ENCODE data around the gene RAB39B. TPM values are rescaled to one million over a fixed set of nuclear protein-coding genes. Genes with fewer than 3 reads are reported as not detected.
"Not testable (repeated sequence)": the region's sequence is repeated elsewhere in the genome, so short reads cannot be mapped to it uniquely, and the experiment has no call there.

Gene RAB39B
- total and polyA plus RNA-seq, 12 donors: 0.18 to 5.7 (median 0.86) TPM

DNA sequence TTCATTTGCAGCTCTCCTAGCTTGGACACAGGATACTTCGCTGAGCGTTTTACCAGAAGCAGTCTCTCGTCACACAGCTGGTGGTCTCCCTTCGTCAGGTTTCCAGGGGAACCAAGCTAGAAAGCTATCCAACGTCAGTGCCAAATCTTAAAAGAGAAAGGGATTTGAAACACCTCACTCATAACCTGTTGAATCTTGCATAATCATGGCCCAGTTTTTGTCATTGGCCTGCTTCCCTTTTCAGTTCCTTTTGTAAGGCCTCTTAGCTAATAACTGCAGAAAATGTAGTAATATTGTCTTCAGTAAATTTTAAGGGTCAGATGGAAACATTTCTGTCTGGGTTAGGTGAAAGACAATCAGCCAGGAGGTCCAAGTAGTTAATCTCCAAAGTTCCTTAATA, 22.0 kb downstream of the RAB39B start:
- no peaks in the 10 kb centered on the region for H3K4me1 ChIP-seq (replicated peaks in 1 of 2)
- 62 to 83% (median 72%) methylated on average over 5 of the region's 5 CpGs for WGBS, 4 donors
- intact Hi-C loops (cut with DNase I): no loop called here
- H3K27ac ChIP-seq: no peak overlapping the region
- H3K9me3 ChIP-seq (replicated peaks in 1 of 3): no peaks in the 10 kb centered on the region
- no peaks in the 10 kb centered on the region for H3K27me3 ChIP-seq
- no peak for DNase-seq
- TF ChIP-seq POLR2A (IDR thresholded peaks at IDR 0.05) (no peak), CTCF (IDR thresholded peaks at IDR 0.05) (no peak)
- H3K4me3 ChIP-seq: no peak overlapping the region
- peaks cover 0 to 3% of the 10 kb centered on the region in 2 donors for H3K36me3 ChIP-seq (replicated peaks in 1 of 2)

DNA sequence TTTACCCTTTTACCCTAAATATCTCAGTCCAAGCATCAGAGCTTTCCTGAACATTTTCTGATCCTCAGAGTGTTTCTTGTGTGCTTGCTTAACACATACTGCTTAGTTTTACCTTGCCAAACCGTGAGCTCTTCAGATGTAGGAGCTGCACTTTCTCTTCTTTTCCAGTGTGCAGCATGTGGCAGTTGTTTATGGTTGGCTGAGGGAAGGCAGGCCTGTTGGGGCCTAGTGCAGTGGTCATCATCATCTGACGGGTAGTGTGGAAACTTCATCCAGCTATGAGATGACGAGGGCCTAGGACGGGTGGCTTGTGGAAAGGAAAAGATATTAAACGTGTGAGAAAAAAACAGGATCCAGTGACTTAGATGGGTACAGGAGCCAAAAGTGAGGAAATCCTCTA, 26.6 kb downstream of the RAB39B start:
- H3K27me3 ChIP-seq: no peaks in the 10 kb centered on the region
- WGBS, 4 donors: 78 to 94% (median 86%) methylated on average over 5 of the region's 5 CpGs
- no peak overlapping the region for H3K4me3 ChIP-seq
- peaks cover 0 to 4% of the 10 kb centered on the region in 2 donors for H3K36me3 ChIP-seq (replicated peaks in 1 of 2)
- no peak overlapping the region for H3K27ac ChIP-seq
- TF ChIP-seq CTCF (IDR thresholded peaks at IDR 0.05) (no peak), POLR2A (IDR thresholded peaks at IDR 0.05) (no peak)
- H3K9me3 ChIP-seq (replicated peaks in 1 of 3): no peaks in the 10 kb centered on the region
- intact Hi-C loops (cut with DNase I): no loop called here
- no peaks in the 10 kb centered on the region for H3K4me1 ChIP-seq (replicated peaks in 1 of 2)
- DNase-seq: no peak

- Histone ChIP-seq H3K9me3 (replicated peaks in 1 of 3) (no peaks in the 10 kb centered on the region), H3K27ac (no peak overlapping the region), H3K27me3 (no peaks in the 10 kb centered on the region), H3K4me3 (no peak overlapping the region), H3K36me3 (replicated peaks in 1 of 2) (peaks cover 0 to 4% of the 10 kb centered on the region in 2 donors), H3K4me1 (replicated peaks in 1 of 2) (no peaks in the 10 kb centered on the region)
- DNase-seq: no peak
- intact Hi-C loops (cut with DNase I): no loop called here
- no peak for TF ChIP-seq POLR2A (IDR thresholded peaks at IDR 0.05)
Measured at GRCh38 chrX:155235891-155236290, 28.4 kb downstream of the RAB39B start.

- H3K9me3 ChIP-seq (replicated peaks in 1 of 3): no peaks in the 10 kb centered on the region
- no peaks in the 10 kb centered on the region for H3K27me3 ChIP-seq
- H3K27ac ChIP-seq: no peak overlapping the region
- H3K4me1 ChIP-seq (replicated peaks in 1 of 2): no peaks in the 10 kb centered on the region
- no peak overlapping the region for H3K4me3 ChIP-seq
- intact Hi-C loops (cut with DNase I): no loop called here
- no peak for DNase-seq
- TF ChIP-seq POLR2A (IDR thresholded peaks at IDR 0.05): no peak
- TF ChIP-seq CTCF (IDR thresholded peaks at IDR 0.05): no peak
- peaks cover 0 to 10% of the 10 kb centered on the region in 2 donors for H3K36me3 ChIP-seq (replicated peaks in 1 of 2)
Measured at GRCh38 chrX:155231163-155231562, 33.1 kb downstream of the RAB39B start.

- Histone ChIP-seq H3K27me3 (no peaks in the 10 kb centered on the region), H3K36me3 (replicated peaks in 1 of 2) (peaks cover 0 to 10% of the 10 kb centered on the region in 2 donors), H3K9me3 (replicated peaks in 1 of 3) (no peaks in the 10 kb centered on the region), H3K27ac (no peak overlapping the region), H3K4me3 (no peak overlapping the region), H3K4me1 (replicated peaks in 1 of 2) (no peaks in the 10 kb centered on the region)
- TF ChIP-seq CTCF (IDR thresholded peaks at IDR 0.05) (no peak), POLR2A (IDR thresholded peaks at IDR 0.05) (no peak)
- DNase-seq: no peak
- 73 to 97% (median 86%) methylated on average over 3 of the region's 3 CpGs for WGBS, 4 donors
- intact Hi-C loops (cut with DNase I): no loop called here
Measured at GRCh38 chrX:155225774-155226173, 38.5 kb downstream of the RAB39B start.

DNA sequence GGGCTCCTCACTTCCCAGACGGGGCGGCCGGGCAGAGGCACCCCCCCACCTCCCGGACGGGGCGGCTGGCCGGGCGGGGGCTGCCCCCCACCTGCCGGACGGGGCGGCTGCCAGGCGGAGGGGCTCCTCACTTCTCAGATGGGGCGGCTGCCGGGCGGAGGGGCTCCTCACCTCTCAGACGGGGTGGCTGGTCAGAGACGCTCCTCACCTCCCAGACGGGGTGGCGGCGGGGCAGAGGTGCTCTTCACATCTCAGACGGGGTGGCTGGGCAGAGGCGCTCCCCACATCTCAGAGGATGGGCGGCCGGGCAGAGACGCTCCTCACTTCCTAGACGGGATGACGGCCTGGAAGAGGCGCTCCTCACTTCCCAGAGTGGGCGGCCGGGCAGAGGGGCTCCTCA, 40.5 kb downstream of the RAB39B start:
- H3K27me3 ChIP-seq; H3K4me3 ChIP-seq; H3K4me1 ChIP-seq (replicated peaks in 1 of 2); H3K27ac ChIP-seq; H3K9me3 ChIP-seq (replicated peaks in 1 of 3); intact Hi-C loops (cut with DNase I); DNase-seq: not testable (repeated sequence)
- 93 to 100% (median 98%) methylated on average over 3 to 30 of the region's 30 CpGs; no CpG with 5 or more reads in 1 of the 4 donors for WGBS, 4 donors
- peaks cover 0 to 10% of the 10 kb centered on the region in 2 donors for H3K36me3 ChIP-seq (replicated peaks in 1 of 2)
